GM20000 (cell line): ENCODE data around the gene ATP8B4.
"Not testable (repeated sequence)": the region's sequence is repeated elsewhere in the genome, so short reads cannot be mapped to it uniquely, and the experiment has no call there.

ENCODE experiments used
- DNase-seq: peaks from one replicate; pipeline ENCODE4 v3.0.0; 2012; ENCODE audit warnings: low spot score
- TF ChIP-seq, protein P1 (sequence below): IDR thresholded peaks from 2 replicates; pipeline ENCODE4 v1.5.1; 2012; ENCODE audit warnings: mild to moderate bottlenecking, control low read depth; ENCODE audit errors: extremely low read depth, missing control alignments

ATP8B4 gene

GRCh38 chr15:50119063-50120040 is at the start of gene ATP8B4:
Gene ATP8B4, minus strand, starts transcription at chr15:50119233. Its CDS starts 12,267 bp downstream, at chr15:50106966.
- TF ChIP-seq, protein P1, sequence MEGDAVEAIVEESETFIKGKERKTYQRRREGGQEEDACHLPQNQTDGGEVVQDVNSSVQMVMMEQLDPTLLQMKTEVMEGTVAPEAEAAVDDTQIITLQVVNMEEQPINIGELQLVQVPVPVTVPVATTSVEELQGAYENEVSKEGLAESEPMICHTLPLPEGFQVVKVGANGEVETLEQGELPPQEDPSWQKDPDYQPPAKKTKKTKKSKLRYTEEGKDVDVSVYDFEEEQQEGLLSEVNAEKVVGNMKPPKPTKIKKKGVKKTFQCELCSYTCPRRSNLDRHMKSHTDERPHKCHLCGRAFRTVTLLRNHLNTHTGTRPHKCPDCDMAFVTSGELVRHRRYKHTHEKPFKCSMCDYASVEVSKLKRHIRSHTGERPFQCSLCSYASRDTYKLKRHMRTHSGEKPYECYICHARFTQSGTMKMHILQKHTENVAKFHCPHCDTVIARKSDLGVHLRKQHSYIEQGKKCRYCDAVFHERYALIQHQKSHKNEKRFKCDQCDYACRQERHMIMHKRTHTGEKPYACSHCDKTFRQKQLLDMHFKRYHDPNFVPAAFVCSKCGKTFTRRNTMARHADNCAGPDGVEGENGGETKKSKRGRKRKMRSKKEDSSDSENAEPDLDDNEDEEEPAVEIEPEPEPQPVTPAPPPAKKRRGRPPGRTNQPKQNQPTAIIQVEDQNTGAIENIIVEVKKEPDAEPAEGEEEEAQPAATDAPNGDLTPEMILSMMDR: no peak
- DNase-seq: no peak

DNA sequence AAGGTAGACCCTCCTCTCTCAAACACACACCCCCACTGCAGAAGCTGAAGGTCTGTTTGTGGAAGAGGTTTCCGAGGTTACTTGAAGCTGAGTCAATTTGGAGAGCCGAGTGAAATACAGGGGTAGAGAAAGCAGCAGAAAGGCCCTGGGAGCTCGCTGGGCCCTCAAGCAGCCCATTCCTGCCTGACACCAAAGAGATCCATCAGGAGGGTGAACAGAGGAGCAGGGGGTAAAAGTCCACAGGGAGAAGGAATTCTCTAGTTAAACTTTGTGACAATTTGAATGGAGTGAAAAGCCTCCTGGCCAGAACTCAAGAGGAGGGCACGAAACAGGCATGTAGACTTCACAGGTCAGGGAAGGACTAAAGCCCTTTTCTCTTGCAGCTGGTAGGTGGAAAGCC is 49.3 kb upstream of the ATP8B4 start:
- TF ChIP-seq, protein P1: no peak
- DNase-seq: no peak

GRCh38 chr15:50167110-50167509 is 48.1 kb upstream of the ATP8B4 start:
- no peak for DNase-seq
- TF ChIP-seq, protein P1: no peak

GRCh38 chr15:50166216-50166615 is 47.2 kb upstream of the ATP8B4 start:
- DNase-seq: no peak
- TF ChIP-seq, protein P1: no peak

- TF ChIP-seq, protein P1: no peak
- no peak for DNase-seq
These were observed 45.4 kb upstream of the ATP8B4 start for GRCh38 chr15:50164458-50164857.

DNA sequence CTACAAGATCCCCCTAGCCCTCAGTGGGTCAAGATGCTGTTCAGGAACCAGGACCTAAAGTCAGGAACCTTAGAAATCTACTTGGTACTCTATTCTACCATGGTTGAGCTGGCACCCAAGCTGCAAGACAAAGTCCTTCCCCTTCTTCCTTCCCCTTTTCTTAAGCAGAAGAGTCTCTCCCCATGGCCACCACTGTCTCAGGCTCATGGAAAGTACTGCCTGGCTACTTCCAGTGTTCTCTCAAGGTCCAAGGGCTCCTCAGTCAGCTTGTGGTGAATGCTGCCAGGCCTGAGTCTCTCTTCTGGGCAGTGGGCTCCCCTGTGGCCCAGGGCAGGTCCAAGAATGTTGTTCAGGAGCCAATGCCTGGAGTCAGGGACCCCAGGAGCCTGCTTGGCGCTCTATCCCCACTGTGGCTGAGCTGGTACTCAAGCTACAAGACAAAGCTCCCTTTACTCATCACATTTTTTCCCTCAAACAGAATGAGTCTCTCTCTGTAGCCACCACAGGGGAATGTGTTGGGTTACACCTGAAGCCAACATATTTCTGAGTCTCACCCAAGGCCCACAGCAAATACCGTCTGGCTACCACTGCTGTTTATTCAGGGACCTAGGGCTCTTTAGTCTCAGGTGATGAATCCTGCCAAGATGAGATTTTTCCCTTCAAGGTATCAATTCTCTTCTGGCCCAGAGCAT is 44.8 kb upstream of the ATP8B4 start:
- TF ChIP-seq, protein P1: no peak
- DNase-seq: no peak

DNA sequence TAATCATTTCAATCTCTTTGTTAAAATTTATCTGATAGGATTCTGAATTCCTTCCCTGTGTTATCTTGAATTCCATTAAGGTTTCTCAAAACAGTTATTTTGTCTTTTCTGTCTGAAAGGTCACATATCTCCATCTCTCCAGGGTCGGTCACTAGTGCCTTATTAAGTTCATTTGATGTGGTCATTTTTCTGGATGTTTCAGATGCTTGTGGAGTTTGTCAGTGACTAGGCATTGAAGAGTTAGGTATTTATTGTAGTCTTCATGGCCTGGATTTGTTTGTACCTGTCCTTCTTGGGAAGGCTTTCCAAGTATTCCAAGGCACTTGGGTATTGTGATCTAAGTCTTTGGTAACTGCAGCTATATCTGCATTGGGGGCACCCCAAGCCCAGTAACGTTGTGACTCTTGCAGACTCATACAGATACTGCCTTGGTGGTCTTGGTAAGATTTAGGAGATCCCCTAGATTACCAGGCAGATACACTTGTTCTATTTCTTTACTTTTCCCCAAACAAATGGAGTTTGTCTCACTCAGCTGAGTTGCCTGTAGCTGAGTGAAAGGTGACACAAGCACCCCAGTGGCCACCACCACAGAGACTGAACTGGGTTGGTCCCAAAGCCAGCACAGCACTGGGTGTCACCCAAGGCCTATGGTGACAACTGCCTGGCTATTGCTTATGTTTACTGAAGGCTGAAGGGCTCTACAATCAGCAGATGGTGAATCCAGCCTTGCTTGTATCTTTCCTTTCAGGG is 44.1 kb upstream of the ATP8B4 start:
- TF ChIP-seq, protein P1: no peak
- no peak for DNase-seq

GRCh38 chr15:50158236-50158635 is 39.2 kb upstream of the ATP8B4 start:
- not testable (repeated sequence) for DNase-seq
